IMR-90 (cell line): ENCODE measurements around the gene RC3H1. TPM values are rescaled to one million over a fixed set of nuclear protein-coding genes. Genes with fewer than 3 reads are reported as not detected.
A peak's percentile ranks its signal among the peaks of the same experiment; 100 is the strongest.

Experiments used
- ATAC-seq: fragments of 200-7000 bp; cut with Tn5 transposase; 2 replicates; pipeline ENCODE4 v1.9.1; 2020; ENCODE audit warnings: low read depth, mild to moderate bottlenecking, moderate library complexity
- BruUV-seq: library from RNA; stranded (reverse); fragments of 400-500 nt; replicated peaks from 2 replicates; lab custom pipeline; 2021; lab: Mats Ljungman, UMichigan
- CTCF ChIA-PET: fragments of 300-600 bp; formaldehyde crosslinking; extraction: SDS; loops from one replicate; lab custom pipeline; 2021; ENCODE audit warnings: antibody characterized with exemption; lab: Yijun Ruan, JAX
- POLR2A ChIA-PET: fragments of 300-600 bp; sonication (Branson Sonifier 250); formaldehyde crosslinking; loops from one replicate; lab custom pipeline; 2022; ENCODE audit warnings: antibody characterized with exemption; ENCODE audit not compliant: unreplicated experiment; lab: Charles Lee
- DNase-seq: peaks from one replicate; pipeline ENCODE4 v3.0.0; 2013
- H2AFZ ChIP-seq: replicated peaks from 2 replicates; pipeline ENCODE3; 2013; ENCODE audit warnings: low read length, mild to moderate bottlenecking; ENCODE audit not compliant: poor library complexity
- H2AK5ac ChIP-seq: 2 replicates; pipeline ENCODE4 v1.6.1; 2013; ENCODE audit warnings: low read depth, low read length, inconsistent platforms
- H2AK9ac ChIP-seq: replicated peaks from 2 replicates; pipeline ENCODE3; 2013; ENCODE audit warnings: mild to moderate bottlenecking, low read depth, low read length, moderate library complexity; ENCODE audit not compliant: poor library complexity
- H2BK120ac ChIP-seq: 2 replicates; pipeline ENCODE4 v1.6.1; 2013; ENCODE audit warnings: low read depth, low read length, inconsistent platforms
- H2BK15ac ChIP-seq: 3 replicates; pipeline ENCODE4 v1.6.1; 2013; ENCODE audit warnings: low read depth, low read length, inconsistent platforms
- H2BK20ac ChIP-seq: 2 replicates; pipeline ENCODE4 v1.6.1; 2013; ENCODE audit warnings: low read depth, mild to moderate bottlenecking, inconsistent platforms, low read length, moderate library complexity
- H2BK5ac ChIP-seq: 2 replicates; pipeline ENCODE4 v1.6.1; 2013; ENCODE audit warnings: mild to moderate bottlenecking, low read depth, low read length, inconsistent platforms; ENCODE audit not compliant: poor library complexity, severe bottlenecking
- H3K14ac ChIP-seq: replicated peaks from 2 replicates; pipeline ENCODE4 v1.6.1; 2013; ENCODE audit warnings: low read depth, low read length, inconsistent platforms
- H3K18ac ChIP-seq: 2 replicates; pipeline ENCODE4 v1.6.1; 2013; ENCODE audit warnings: low read depth, low read length, control low read depth
- H3K23ac ChIP-seq: 2 replicates; pipeline ENCODE4 v1.6.1; 2013; ENCODE audit warnings: low read depth, low read length, inconsistent platforms
- H3K27ac ChIP-seq: 2 replicates; pipeline ENCODE4 v1.5.1; 2013; ENCODE audit warnings: mild to moderate bottlenecking, control low read depth, low read length; ENCODE audit not compliant: insufficient read depth
- H3K27me3 ChIP-seq: 2 replicates; pipeline ENCODE4 v1.6.1; 2013; ENCODE audit warnings: low read length; ENCODE audit not compliant: control insufficient read depth, insufficient read depth
- H3K36me3 ChIP-seq: 2 replicates; pipeline ENCODE4 v1.6.1; 2013; ENCODE audit warnings: low read length, mixed read lengths; ENCODE audit not compliant: control insufficient read depth, insufficient read depth
- H3K4ac ChIP-seq: 2 replicates; pipeline ENCODE4 v1.6.1; 2013; ENCODE audit warnings: low read depth, low read length, inconsistent platforms
- H3K4me1 ChIP-seq: 2 replicates; pipeline ENCODE4 v1.6.1; 2013; ENCODE audit warnings: low read length, mixed read lengths; ENCODE audit not compliant: control insufficient read depth, insufficient read depth
- H3K4me2 ChIP-seq: 2 replicates; pipeline ENCODE4 v1.6.1; 2013; ENCODE audit warnings: low read depth, mild to moderate bottlenecking, control low read depth, low read length, moderate library complexity
- H3K4me3 ChIP-seq: 2 replicates; pipeline ENCODE4 v1.5.1; 2013; ENCODE audit warnings: low read depth, mild to moderate bottlenecking, control low read depth, low read length, moderate library complexity; ENCODE audit not compliant: insufficient read depth
- H3K56ac ChIP-seq: 2 replicates; pipeline ENCODE4 v1.6.1; 2013; ENCODE audit warnings: low read length, inconsistent platforms; ENCODE audit not compliant: insufficient read depth; ENCODE audit errors: extremely low read depth
- H3K79me1 ChIP-seq, 2 experiments: 2 replicates each; pipeline ENCODE4 v1.6.1; 2013; ENCODE audit warnings: low read length in 2 of 2, inconsistent platforms in 1 of 2, low read depth in 1 of 2
- H3K9ac ChIP-seq: 2 replicates; pipeline ENCODE4 v1.6.1; 2013; ENCODE audit warnings: low read depth, low read length, control low read depth
- H3K9me1 ChIP-seq: 2 replicates; pipeline ENCODE4 v1.6.1; 2013; ENCODE audit warnings: low read length, inconsistent platforms; ENCODE audit not compliant: insufficient read depth
- H3K9me3 ChIP-seq: 2 replicates; pipeline ENCODE4 v1.6.1; 2013; ENCODE audit warnings: low read length; ENCODE audit not compliant: control insufficient read depth, insufficient read depth
- H4K20me1 ChIP-seq: 2 replicates; pipeline ENCODE4 v1.6.1; 2013; ENCODE audit warnings: low read length, inconsistent platforms; ENCODE audit not compliant: insufficient read depth
- H4K5ac ChIP-seq: 2 replicates; pipeline ENCODE4 v1.6.1; 2013; ENCODE audit warnings: mild to moderate bottlenecking, low read depth, low read length, control low read depth
- H4K8ac ChIP-seq, 2 experiments: 2 replicates each; pipeline ENCODE4 v1.6.1; 2013; ENCODE audit warnings: low read depth in 2 of 2, low read length in 2 of 2, control low read depth in 1 of 2, inconsistent platforms in 1 of 2
- H4K91ac ChIP-seq: 2 replicates; pipeline ENCODE4 v1.6.1; 2013; ENCODE audit warnings: low read depth, low read length, inconsistent platforms; ENCODE audit not compliant: insufficient read depth
- BHLHE40 ChIP-seq: fragments of 150-350 bp; IDR thresholded peaks from 2 replicates; pipeline ENCODE4 v1.6.1; 2016; ENCODE audit warnings: mild to moderate bottlenecking, low read depth, low read length
- CEBPB ChIP-seq: IDR thresholded peaks from 2 replicates; pipeline ENCODE4 v1.6.1; 2012; ENCODE audit warnings: low read depth, low read length, improper control_type of control experiment
- CHD1 ChIP-seq: IDR thresholded peaks from 2 replicates; pipeline ENCODE4 v1.6.1; 2012; ENCODE audit warnings: low read depth, low read length, improper control_type of control experiment
- CTCF ChIP-seq: conservative IDR thresholded peaks from 2 replicates; pipeline ENCODE4 v1.5.1; 2012; ENCODE audit warnings: mild to moderate bottlenecking, low read depth, low read length, improper control_type of control experiment
- FOS ChIP-seq: fragments of 150-350 bp; IDR thresholded peaks from 2 replicates; pipeline ENCODE4 v1.6.1; 2016; ENCODE audit warnings: low read depth, low read length
- MAFK ChIP-seq: IDR thresholded peaks from 2 replicates; pipeline ENCODE4 v1.6.1; 2012; ENCODE audit warnings: low read depth, low read length, improper control_type of control experiment
- MAZ ChIP-seq: IDR thresholded peaks from 2 replicates; pipeline ENCODE4 v1.6.1; 2012; ENCODE audit warnings: low read depth, mild to moderate bottlenecking, low read length, improper control_type of control experiment, moderate library complexity, borderline replicate concordance
- MXI1 ChIP-seq: IDR thresholded peaks from 2 replicates; pipeline ENCODE4 v1.6.1; 2012; ENCODE audit warnings: low read depth, mild to moderate bottlenecking, low read length, moderate library complexity, borderline replicate concordance
- NFE2L2 ChIP-seq: fragments of 150-350 bp; IDR thresholded peaks from 2 replicates; pipeline ENCODE4 v1.6.1; 2016; ENCODE audit warnings: low read depth, mild to moderate bottlenecking, low read length
- POLR2A ChIP-seq: IDR thresholded peaks from 2 replicates; pipeline ENCODE4 v1.6.1; 2012; ENCODE audit warnings: mild to moderate bottlenecking, low read depth, low read length
- RAD21 ChIP-seq: IDR thresholded peaks from 2 replicates; pipeline ENCODE4 v1.6.1; 2012; ENCODE audit warnings: low read length, improper control_type of control experiment
- RFX5 ChIP-seq: IDR thresholded peaks from 2 replicates; pipeline ENCODE4 v1.8.0; 2012; ENCODE audit warnings: low read depth, mild to moderate bottlenecking, low read length, moderate library complexity
- SMC3 ChIP-seq: fragments of 150-350 bp; IDR thresholded peaks from 2 replicates; pipeline ENCODE4 v1.6.1; 2016; ENCODE audit warnings: low read depth, mild to moderate bottlenecking, antibody characterized with exemption, low read length, moderate library complexity
- USF2 ChIP-seq: fragments of 150-350 bp; IDR thresholded peaks from 2 replicates; pipeline ENCODE4 v1.6.1; 2017; ENCODE audit warnings: mild to moderate bottlenecking, antibody characterized with exemption, low read length, low read depth
- WGBS, 2 experiments: methylation state at CpG; one replicate each; pipeline versions ENCODE4 v1.1.5 to v1.1.7; 2013; ENCODE audit warnings: missing lambda C conversion rate in 2 of 2; ENCODE audit not compliant: insufficient read length in 1 of 2; ENCODE audit errors: extremely low coverage in 2 of 2; 5-methylcytosine and 5-hydroxymethylcytosine counted together
- dilution Hi-C: fragments of 300-500 bp; cut with HindIII; formaldehyde crosslinking; loops from one replicate; pipeline ENCODE4 v1.14.3; 2018; ENCODE audit warnings: low sequenced_read_pairs; ENCODE audit not compliant: unreplicated experiment
- in situ Hi-C: fragments of 300-500 bp; cut with MboI; formaldehyde crosslinking; loops from 3 replicates; pipeline ENCODE4 v1.14.3; 2019; ENCODE audit warnings: low sequenced_read_pairs, inconsistent platforms, mixed read lengths
- intact Hi-C: fragments of 100-400 bp; cut with micrococcal nuclease; formaldehyde crosslinking; loops from 2 replicates; pipeline ENCODE4 v1.10.0; 2022
- polyA plus RNA-seq, 3 experiments: library from polyadenylated mRNA; depleted of rRNA; stranded (reverse); fragments of >200 nt; gene quantifications; 2 replicates each; pipeline ENCODE4 v1.2.3, GENCODE V29; 2012; ENCODE audit warnings: low replicate concordance in 1 of 3
- total RNA-seq: library from RNA; depleted of rRNA; stranded (reverse); fragments of >200 nt; gene quantifications from 2 replicates; pipeline ENCODE4 v1.2.3, GENCODE V29; 2012

Gene RC3H1
- total and polyA plus RNA-seq, 2 of the 4 experiments (the other 2 are of a cell fraction) = 5.1 to 39.3 TPM

DNA sequence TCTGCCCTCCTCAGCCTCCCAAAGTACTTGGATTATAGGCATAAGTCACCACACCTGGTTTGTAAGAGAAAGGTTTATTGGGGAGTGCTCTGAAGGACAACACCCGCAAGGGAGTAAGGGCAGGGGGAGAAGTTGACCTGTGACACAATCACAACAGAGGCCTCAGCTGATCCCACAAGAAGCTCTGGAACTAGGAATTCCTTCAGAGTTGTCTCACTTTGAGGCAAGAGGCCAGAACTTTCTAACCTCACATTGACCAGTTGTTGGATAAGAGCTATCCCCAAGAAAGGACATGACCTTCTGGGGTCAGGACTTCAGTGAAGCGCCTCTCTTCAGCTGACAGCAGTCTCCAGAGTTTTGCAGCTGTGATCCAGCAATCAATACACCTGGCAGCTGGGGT lies 27.4 kb upstream of the RC3H1 start:
- no peaks in the 10 kb centered on the region for H3K27me3 ChIP-seq
- H4K5ac ChIP-seq = no peak overlapping the region
- in situ Hi-C loops (no loop called here), dilution Hi-C loops (no loop called here), intact Hi-C loops (no loop called here)
- no peak overlapping the region for H3K14ac ChIP-seq
- no peak overlapping the region for H3K56ac ChIP-seq
- H3K4me1 ChIP-seq = no peaks in the 10 kb centered on the region
- H2BK120ac ChIP-seq = no peak overlapping the region
- no peak overlapping the region for H3K23ac ChIP-seq
- H2AK5ac ChIP-seq = no peak overlapping the region
- H3K9me1 ChIP-seq = no peaks in the 10 kb centered on the region
- H2BK20ac ChIP-seq = no peak overlapping the region
- no peak overlapping the region for H3K4me2 ChIP-seq
- no peaks in the 10 kb centered on the region for H3K36me3 ChIP-seq
- no peak overlapping the region for H4K8ac ChIP-seq
- H3K18ac ChIP-seq = no peak overlapping the region
- H2BK15ac ChIP-seq = no peak overlapping the region
- ChIA-PET CTCF (no interaction called here), POLR2A (no interaction called here)
- ATAC-seq (0 out of 2 replicates have a peak, but pooled peaks have one; percentile 17), DNase-seq (no peak)
- no peaks in the 10 kb centered on the region for H3K9me3 ChIP-seq
- H2AFZ ChIP-seq = no peak overlapping the region
- no peaks in the 10 kb centered on the region for H4K20me1 ChIP-seq
- H3K9ac ChIP-seq = no peak overlapping the region
- no peak overlapping the region for H3K4ac ChIP-seq
- TF ChIP-seq RFX5 (no peak), RAD21 (no peak), POLR2A (no peak), CEBPB (no peak), MAFK (no peak), MAZ (no peak), MXI1 (no peak), CHD1 (no peak), USF2 (no peak), FOS (no peak), SMC3 (no peak), CTCF (no peak), NFE2L2 (no peak), BHLHE40 (no peak)
- H2AK9ac ChIP-seq = no peak overlapping the region
- H3K4me3 ChIP-seq = no peak overlapping the region
- H3K27ac ChIP-seq = no peak overlapping the region
- no peaks in the 10 kb centered on the region for H3K79me1 ChIP-seq
- no peak overlapping the region for H4K91ac ChIP-seq
- no TSS peak for BruUV-seq
- H2BK5ac ChIP-seq = no peak overlapping the region
- WGBS, 2 experiments = no CpG with 5 or more reads among the region's 2 CpGs
